GM12878 (cell line): ENCODE data around the gene EXOC3L1.

Experiments used
- EP300 ChIP-seq, 2 experiments: fragments of 150-350 bp in 1 of 2; IDR thresholded peaks; 2 replicates each; pipeline ENCODE4 v1.6.1; 2011 to 2012; ENCODE audit warnings: low read depth in 2 of 2, low read length in 2 of 2, borderline replicate concordance in 1 of 2, improper control_type of control experiment in 1 of 2, inconsistent platforms in 1 of 2; ENCODE audit not compliant: control insufficient read depth in 1 of 2
- MYB ChIP-seq: fragments of 150-350 bp; IDR thresholded peaks from 2 replicates; pipeline ENCODE4 v1.6.1; 2014; ENCODE audit warnings: mild to moderate bottlenecking, low read depth, low read length, borderline replicate concordance
- PAX5 ChIP-seq: IDR thresholded peaks from 2 replicates; pipeline ENCODE4 v1.6.1; 2011; ENCODE audit warnings: low read depth, low read length, borderline replicate concordance
- PML ChIP-seq: IDR thresholded peaks from 2 replicates; pipeline ENCODE4 v1.6.1; 2012; ENCODE audit warnings: low read length, inconsistent platforms
- POLR2A ChIP-seq: IDR thresholded peaks from 2 replicates; pipeline ENCODE4 v1.6.1; 2011; ENCODE audit warnings: low read depth, mild to moderate bottlenecking, low read length
- POLR2AphosphoS5 ChIP-seq: IDR thresholded peaks from 2 replicates; pipeline ENCODE4 v1.6.1; 2011; ENCODE audit warnings: mild to moderate bottlenecking, low read length, inconsistent platforms
- SUZ12 ChIP-seq: fragments of 200-600 bp; sonication (generic); IDR thresholded peaks from one replicate; pipeline ENCODE4 v1.6.1; 2018; ENCODE audit warnings: antibody characterized with exemption, mild to moderate bottlenecking; ENCODE audit not compliant: unreplicated experiment
- YY1 ChIP-seq: IDR thresholded peaks from 2 replicates; pipeline ENCODE4 v1.6.1; 2011; ENCODE audit warnings: low read depth, mild to moderate bottlenecking, low read length
- ZBED1 ChIP-seq: IDR thresholded peaks from 2 replicates; pipeline ENCODE4 v1.6.1; 2016; ENCODE audit warnings: borderline replicate concordance
- TF ChIP-seq, protein P1 (sequence below): IDR thresholded peaks from 2 replicates; pipeline ENCODE4 v1.6.1; 2012; ENCODE audit warnings: low read depth, low read length, improper control_type of control experiment
- TF ChIP-seq, protein P2 (sequence below): fragments of 450-650 bp; IDR thresholded peaks from 2 replicates; pipeline ENCODE4 v1.6.1; 2018; ENCODE audit warnings: borderline replicate concordance, mild to moderate bottlenecking; ENCODE audit not compliant: partially characterized antibody
- TF ChIP-seq, protein P3 (sequence below): IDR thresholded peaks from 2 replicates; pipeline ENCODE4 v1.6.1; 2012; ENCODE audit warnings: mild to moderate bottlenecking, low read depth, low read length
- TF ChIP-seq, protein P4 (sequence below), 3 experiments: IDR thresholded peaks in 2 of 3; conservative IDR thresholded peaks in 1 of 3; 2 replicates each; pipeline ENCODE4 v1.5.1; 2011; ENCODE audit warnings: low read depth in 3 of 3, low read length in 3 of 3, mild to moderate bottlenecking in 3 of 3, control low read depth in 2 of 3, moderate library complexity in 2 of 3, inconsistent platforms in 1 of 3, mixed read lengths in 1 of 3; ENCODE audit not compliant: control insufficient read depth in 2 of 3, insufficient read depth in 1 of 3; ENCODE audit errors: extremely low read depth in 1 of 3

DNA sequence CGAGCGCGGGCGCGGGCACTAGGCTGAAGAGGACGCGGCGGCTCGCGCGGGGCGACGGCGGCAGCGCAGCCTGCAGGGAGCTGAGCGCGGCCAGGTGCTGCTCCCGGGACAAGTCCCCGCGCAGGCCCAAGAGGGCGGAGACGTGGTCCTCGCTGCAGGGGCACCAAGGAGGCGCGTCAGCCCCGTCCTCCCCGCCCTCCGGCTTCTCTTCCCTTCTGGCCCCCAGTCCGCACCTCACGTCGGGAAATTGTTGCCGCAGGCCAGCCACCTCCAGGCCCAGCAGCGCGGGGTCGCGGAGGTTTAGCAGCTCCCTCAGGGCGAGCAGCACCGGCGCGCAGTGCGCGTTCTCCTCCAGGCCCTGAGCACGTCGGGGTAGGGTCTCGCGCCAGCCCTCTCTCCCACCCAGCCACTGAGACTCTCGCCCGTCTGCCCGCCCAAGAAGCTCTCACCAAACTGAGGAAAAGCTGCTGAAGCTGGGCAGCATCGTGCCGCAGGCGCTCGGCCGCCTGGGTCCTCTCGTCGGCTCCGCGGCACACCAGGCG, 5.4 kb downstream of the EXOC3L1 start:
- TF ChIP-seq EP300 (IDR thresholded peaks at IDR 0.05; ENCODE audit: borderline replicate concordance in 1 of 2, control insufficient read depth in 1 of 2, low read depth in 2 of 2, low read length in 2 of 2) (no peak), POLR2AphosphoS5 (no peak), YY1 (no peak), PML (no peak), POLR2A (no peak), PAX5 (no peak), SUZ12 (no peak), ZBED1 (no peak), MYB (no peak)
- TF ChIP-seq, protein P1, sequence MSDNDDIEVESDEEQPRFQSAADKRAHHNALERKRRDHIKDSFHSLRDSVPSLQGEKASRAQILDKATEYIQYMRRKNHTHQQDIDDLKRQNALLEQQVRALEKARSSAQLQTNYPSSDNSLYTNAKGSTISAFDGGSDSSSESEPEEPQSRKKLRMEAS = no peak
- TF ChIP-seq, protein P2, sequence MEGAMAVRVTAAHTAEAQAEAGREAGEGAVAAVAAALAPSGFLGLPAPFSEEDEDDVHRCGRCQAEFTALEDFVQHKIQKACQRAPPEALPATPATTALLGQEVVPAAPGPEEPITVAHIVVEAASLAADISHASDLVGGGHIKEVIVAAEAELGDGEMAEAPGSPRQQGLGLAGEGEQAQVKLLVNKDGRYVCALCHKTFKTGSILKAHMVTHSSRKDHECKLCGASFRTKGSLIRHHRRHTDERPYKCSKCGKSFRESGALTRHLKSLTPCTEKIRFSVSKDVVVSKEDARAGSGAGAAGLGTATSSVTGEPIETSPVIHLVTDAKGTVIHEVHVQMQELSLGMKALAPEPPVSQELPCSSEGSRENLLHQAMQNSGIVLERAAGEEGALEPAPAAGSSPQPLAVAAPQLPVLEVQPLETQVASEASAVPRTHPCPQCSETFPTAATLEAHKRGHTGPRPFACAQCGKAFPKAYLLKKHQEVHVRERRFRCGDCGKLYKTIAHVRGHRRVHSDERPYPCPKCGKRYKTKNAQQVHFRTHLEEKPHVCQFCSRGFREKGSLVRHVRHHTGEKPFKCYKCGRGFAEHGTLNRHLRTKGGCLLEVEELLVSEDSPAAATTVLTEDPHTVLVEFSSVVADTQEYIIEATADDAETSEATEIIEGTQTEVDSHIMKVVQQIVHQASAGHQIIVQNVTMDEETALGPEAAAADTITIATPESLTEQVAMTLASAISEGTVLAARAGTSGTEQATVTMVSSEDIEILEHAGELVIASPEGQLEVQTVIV = no peak
- TF ChIP-seq, protein P3, sequence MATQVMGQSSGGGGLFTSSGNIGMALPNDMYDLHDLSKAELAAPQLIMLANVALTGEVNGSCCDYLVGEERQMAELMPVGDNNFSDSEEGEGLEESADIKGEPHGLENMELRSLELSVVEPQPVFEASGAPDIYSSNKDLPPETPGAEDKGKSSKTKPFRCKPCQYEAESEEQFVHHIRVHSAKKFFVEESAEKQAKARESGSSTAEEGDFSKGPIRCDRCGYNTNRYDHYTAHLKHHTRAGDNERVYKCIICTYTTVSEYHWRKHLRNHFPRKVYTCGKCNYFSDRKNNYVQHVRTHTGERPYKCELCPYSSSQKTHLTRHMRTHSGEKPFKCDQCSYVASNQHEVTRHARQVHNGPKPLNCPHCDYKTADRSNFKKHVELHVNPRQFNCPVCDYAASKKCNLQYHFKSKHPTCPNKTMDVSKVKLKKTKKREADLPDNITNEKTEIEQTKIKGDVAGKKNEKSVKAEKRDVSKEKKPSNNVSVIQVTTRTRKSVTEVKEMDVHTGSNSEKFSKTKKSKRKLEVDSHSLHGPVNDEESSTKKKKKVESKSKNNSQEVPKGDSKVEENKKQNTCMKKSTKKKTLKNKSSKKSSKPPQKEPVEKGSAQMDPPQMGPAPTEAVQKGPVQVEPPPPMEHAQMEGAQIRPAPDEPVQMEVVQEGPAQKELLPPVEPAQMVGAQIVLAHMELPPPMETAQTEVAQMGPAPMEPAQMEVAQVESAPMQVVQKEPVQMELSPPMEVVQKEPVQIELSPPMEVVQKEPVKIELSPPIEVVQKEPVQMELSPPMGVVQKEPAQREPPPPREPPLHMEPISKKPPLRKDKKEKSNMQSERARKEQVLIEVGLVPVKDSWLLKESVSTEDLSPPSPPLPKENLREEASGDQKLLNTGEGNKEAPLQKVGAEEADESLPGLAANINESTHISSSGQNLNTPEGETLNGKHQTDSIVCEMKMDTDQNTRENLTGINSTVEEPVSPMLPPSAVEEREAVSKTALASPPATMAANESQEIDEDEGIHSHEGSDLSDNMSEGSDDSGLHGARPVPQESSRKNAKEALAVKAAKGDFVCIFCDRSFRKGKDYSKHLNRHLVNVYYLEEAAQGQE = no peak
- TF ChIP-seq, protein P4, sequence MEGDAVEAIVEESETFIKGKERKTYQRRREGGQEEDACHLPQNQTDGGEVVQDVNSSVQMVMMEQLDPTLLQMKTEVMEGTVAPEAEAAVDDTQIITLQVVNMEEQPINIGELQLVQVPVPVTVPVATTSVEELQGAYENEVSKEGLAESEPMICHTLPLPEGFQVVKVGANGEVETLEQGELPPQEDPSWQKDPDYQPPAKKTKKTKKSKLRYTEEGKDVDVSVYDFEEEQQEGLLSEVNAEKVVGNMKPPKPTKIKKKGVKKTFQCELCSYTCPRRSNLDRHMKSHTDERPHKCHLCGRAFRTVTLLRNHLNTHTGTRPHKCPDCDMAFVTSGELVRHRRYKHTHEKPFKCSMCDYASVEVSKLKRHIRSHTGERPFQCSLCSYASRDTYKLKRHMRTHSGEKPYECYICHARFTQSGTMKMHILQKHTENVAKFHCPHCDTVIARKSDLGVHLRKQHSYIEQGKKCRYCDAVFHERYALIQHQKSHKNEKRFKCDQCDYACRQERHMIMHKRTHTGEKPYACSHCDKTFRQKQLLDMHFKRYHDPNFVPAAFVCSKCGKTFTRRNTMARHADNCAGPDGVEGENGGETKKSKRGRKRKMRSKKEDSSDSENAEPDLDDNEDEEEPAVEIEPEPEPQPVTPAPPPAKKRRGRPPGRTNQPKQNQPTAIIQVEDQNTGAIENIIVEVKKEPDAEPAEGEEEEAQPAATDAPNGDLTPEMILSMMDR (IDR thresholded peaks at IDR 0.05 in 2 of 3, conservative IDR thresholded peaks at IDR 0.05 in 1 of 3; ENCODE audit: control insufficient read depth in 2 of 3, extremely low read depth in 1 of 3, insufficient read depth in 1 of 3, low read depth in 3 of 3, low read length in 3 of 3) = no peak
